HCEC 1CT (cell line): ENCODE results near the gene QRICH2.
"Not testable (repeated sequence)": the region's sequence is repeated elsewhere in the genome, so short reads cannot be mapped to it uniquely, and the experiment has no call there.

Source experiments
- DNase-seq: peaks from one replicate; pipeline ENCODE4 v3.0.0-alpha.2; 2017

The QRICH2 gene

GRCh38 chr17:76264755-76265623 is 43.1 kb downstream of the QRICH2 start, which contains the start of gene UBALD2:
Gene UBALD2, plus strand, starts transcription at chr17:76265348. Its CDS starts 158 bp downstream, at chr17:76265506.
- peak; percentile 100 for DNase-seq

- no peak for DNase-seq
These were observed 43.7 kb downstream of the QRICH2 start for GRCh38 chr17:76264425-76264754.

DNA sequence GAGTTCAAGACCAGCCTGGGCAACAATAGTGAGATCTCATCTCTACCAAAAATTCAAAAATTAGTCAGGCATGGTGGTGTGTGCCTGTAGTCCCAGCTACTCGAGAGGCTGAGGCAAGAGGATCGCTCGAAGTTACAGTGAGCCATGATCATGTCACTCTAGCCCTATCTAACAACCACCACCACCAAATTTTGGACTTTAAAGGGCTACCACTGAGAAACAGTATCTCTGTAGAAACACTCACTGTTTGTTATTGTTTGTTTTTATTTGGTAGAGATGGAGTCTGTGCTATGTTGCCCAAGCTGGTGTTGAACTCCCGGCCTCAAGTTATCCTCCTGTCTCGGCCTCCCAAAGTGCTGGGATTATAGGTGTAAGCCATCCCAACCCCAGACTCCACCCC is 44.2 kb downstream of the QRICH2 start:
- DNase-seq, result no peak

- DNase-seq, result no peak
These were observed 45.2 kb downstream of the QRICH2 start for GRCh38 chr17:76262732-76263344.

DNA sequence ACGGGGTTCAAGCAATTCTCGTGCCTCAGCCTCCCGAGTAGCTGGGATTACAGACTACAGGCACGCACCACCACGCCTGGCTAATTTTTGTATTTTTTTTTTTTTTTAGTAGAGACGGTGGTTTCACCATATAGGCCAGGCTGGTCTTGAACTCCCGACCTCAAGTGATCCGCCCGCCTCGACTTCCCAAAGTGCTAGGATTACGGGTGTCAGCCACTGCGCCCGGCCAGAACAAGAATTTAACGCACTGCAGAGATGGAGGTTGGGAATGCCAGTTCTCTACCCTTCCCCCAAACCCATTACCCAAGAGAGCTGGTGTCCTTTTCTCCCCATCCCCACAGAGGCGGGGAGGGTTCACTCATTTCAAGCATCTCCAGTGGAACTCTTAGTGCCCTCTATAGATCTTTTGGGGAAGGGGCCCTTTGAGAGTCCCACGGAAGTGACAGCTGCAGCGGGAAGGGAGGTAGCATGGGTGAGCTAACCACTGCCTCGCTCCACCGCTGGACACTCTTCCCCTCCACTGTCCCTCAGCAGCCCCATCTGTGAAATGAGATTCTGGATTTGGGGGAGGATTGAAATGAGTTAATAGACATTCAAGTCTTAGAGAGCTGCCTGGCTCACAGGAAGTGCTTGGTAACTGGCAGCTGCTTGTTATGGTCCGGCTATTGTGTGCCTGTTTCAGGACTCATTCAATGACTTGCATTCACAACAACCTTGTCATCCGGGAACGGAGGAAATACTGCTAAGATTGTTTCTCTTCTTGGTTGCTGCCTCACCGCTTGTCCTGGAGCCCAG is 46.5 kb downstream of the QRICH2 start:
- no peak for DNase-seq

- DNase-seq, result no peak
These were observed 47.4 kb downstream of the QRICH2 start for GRCh38 chr17:76260669-76261068.

GRCh38 chr17:76260220-76260619 is 47.9 kb downstream of the QRICH2 start:
- no peak for DNase-seq

DNA sequence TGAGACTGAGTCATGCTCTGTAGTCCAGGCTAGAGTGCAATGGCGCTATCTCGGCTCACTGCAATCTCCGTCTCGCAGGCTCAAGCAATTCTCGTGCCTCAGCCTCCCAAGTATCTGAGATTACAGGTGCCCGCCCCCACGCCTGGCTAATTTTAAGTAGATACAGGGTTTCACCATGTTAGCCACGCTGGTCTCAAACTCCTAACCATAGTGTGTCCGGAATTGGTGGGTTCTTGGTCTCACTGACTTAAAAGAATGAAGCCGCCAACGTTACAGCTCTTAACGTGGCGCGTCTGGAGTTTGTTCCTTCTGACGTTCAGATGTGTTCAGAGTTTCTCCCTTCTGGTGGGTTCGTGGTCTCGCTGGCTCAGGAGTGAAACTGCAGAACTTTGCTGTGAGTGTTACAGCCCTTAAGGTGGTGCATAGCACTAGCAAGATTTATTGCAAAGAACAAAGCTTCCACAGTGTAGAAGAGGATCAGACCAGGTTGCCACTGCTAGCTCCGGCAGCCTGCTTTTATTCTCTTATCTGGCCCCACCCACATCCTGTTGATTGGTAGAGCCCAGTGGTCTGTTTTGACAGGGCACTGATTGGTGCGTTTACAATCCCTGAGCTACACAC is 51.5 kb downstream of the QRICH2 start:
- not testable (repeated sequence) for DNase-seq

DNA sequence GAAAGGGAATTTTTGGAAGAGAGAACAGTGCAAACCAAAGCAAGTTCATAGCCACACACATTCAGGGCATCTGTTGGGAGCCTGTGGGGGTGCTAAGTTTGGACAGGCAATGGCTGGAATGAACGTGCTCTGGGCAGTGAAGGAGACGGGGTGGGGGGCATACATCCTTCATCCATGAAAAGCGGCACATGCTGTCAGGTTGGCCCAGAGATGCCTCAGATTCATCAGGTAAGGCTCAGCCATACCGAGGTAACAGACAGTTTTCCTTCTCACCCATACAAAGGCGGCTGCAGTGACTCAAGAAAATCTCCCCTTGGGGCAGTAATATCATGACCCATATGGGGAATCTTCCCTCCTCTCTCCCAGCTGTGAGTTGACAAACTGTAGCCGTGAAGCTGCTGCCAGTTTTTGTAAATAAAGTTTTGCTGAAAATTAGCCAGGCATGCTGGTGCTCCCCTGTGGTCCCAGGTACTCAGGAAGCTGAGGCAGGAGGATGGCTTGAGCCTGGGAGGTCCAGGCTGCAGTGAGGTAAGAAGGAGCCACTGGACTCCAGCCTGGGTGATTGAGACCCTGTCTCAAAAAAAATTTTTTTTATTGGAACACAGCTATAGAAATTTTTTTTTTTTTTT is 52.2 kb downstream of the QRICH2 start:
- no peak for DNase-seq

GRCh38 chr17:76254275-76254674 is 53.8 kb downstream of the QRICH2 start:
- no peak for DNase-seq

- no peak for DNase-seq
These were observed 54.2 kb downstream of the QRICH2 start for GRCh38 chr17:76253841-76254240.

DNA sequence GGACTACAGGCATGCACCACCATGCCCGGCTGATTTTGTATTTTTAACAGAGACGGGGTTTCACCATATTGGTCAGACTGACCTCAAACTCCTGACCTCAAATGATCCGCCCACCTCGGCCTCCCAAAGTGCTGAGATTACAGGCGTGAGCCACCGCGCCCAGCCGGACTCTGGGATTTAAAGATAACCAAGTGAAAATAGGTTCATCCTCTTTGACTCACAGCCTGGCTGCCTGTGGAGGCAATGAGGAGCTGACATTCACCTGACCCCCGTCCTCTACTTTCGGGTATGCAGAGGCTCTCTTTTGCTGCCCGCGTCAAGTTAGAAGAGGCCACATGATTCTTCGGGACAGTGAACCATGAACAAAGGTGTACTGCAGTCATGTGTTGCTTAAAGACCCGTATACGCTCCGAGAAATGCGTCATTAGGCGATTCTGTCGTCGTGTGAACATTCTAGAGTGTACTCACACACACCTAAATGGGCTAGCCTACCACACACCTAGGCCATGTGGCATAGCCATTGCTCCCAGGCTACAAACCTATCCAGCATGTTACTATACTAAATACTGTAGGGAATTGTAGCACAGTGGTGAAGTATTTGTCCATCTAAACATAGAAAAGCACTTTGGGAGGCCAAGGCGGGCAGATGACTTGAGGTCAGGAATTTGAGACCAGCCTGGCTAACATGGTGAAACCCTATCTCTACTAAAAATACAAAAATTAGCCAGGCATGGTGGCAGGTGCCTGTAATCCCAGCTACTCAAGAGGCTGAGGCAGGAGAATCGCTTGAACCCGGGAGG is 54.9 kb downstream of the QRICH2 start:
- DNase-seq, result not testable (repeated sequence)

DNA sequence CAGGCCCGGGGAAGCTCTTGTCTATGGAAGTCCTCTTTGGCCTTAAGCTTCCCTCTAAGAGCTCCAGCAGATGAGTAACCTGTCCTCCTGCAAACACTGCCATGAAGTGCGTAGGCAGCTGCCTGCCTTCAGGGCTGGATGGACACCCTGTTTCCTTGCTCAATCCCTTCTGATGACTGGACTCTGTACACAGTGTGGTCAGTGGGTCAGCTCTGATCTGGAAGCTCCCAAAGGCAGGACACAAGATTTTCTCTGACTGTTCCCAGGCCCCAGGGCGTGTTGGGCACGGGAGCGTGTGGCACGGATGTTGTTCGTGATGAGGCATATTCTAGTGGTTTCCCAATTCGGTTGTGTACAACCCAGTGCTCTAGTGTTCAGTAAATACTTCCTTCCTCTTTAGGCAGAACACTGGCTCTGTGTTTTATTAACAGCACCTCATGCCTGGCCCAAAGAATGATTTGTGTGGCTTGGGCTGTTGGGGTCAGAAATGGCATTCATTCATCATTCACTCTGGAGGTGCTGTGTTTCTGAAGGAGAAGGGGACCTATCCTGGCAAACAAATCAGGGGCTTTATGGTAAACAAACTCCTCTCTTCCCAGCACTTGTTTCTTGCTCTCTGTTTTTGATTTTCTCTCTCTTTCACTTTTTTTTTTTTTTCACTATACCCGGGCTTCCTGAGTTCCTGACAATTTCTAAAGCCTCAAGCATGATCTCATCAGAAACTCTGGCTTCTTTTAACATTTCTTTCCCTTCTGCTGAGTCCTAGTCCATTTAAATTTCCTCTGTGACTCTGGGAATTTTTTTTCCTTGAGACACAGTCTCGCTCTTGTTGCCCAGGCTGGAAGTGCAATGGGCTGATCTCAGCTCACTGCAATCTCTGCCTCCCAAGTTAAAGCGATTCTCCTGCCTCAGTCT is 55.8 kb downstream of the QRICH2 start:
- peak; percentile 98 for DNase-seq

DNA sequence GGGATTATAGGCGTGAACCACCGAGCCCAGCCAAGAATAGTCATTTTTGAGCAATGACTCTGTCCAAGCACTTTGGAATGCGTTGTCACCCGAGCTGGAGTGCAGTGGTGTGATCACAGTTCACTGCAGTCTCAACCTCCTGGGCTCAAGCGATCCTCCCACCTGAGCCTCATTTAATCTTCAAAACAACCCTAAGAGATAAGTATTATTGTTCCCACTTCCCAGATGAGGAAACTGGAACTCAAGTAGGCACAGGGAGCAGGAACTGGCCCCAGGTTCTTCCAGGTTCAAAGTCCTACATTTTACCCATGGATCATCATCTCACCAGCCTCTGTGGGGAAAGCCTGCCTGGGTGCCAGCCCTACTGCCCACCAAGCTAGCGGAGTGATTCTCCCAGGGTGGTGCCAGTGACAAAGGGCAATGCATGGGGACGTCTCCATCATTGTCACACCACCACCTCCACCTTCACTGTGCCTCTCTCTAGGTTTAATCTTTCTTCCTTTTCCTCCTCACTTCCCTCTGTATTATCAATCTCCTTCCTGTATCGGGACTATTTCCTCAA is 56.5 kb downstream of the QRICH2 start:
- no peak for DNase-seq

DNA sequence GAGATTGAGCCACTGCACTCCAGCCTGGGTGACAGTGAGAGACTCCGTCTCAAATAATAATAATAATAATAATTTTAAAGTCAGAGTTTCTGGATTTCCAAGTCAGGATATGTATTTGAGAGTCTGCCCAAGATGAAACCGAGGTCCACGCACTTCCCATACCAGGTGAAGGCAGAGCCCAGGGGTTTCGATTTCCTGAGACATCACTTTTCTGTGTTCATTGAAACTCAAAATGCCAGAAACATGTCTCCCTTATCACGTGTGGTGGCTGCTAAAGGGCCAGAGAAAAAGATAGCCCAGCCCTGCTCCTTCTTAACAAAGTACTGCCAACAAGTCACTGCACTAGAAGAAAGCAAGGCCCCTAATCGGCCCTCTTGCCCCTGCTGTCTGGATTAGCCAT is 57.9 kb downstream of the QRICH2 start:
- DNase-seq, result no peak

GRCh38 chr17:76248013-76248782 is 59.9 kb downstream of the QRICH2 start:
- DNase-seq, result no peak

- no peak for DNase-seq
These were observed 60.8 kb downstream of the QRICH2 start for GRCh38 chr17:76247304-76247703.

GRCh38 chr17:76246080-76247066 is 61.7 kb downstream of the QRICH2 start:
- DNase-seq, result peak; percentile 35
